ENCODE measurements around the gene HOMER1.

GRCh38 chr5:79555418-79555817 is 41.5 kb upstream of the HOMER1 start:
- TF ChIP-seq KAT2B (IDR thresholded peaks at IDR 0.05; ENCODE audit: borderline replicate concordance, low read depth, low read length): no peak
- no peak for TF ChIP-seq GZF1 (CRISPR knock-in tag; IDR thresholded peaks at IDR 0.05)
- TF ChIP-seq CTCF (CRISPR knock-in tag; IDR thresholded peaks at IDR 0.05): no peak
- no peak for TF ChIP-seq POLR2AphosphoS5 (IDR thresholded peaks at IDR 0.05; ENCODE audit: low read depth, low read length)
- TF ChIP-seq ZNF510 (CRISPR knock-in tag; IDR thresholded peaks at IDR 0.05; ENCODE audit: low read depth): no peak
- no peak for TF ChIP-seq KIAA2018 (CRISPR knock-in tag; IDR thresholded peaks at IDR 0.05; ENCODE audit: borderline replicate concordance)
- TF ChIP-seq CCAR2 (optimal IDR thresholded peaks at IDR 0.05; ENCODE audit: low read depth, low read length): no peak
- TF ChIP-seq ZSCAN22 (CRISPR knock-in tag; IDR thresholded peaks at IDR 0.05): no peak
- no peak for TF ChIP-seq ZKSCAN5 (CRISPR knock-in tag; IDR thresholded peaks at IDR 0.05)
